Colonic mucosa (tissue), 4 donors: ENCODE measurements around the gene FANCI. TPM values are rescaled to one million over a fixed set of nuclear protein-coding genes. Genes with fewer than 3 reads are reported as not detected.

Source experiments
- DNase-seq: peaks from one replicate; pipeline ENCODE4 v3.0.0-alpha.2; 2020
- H3K27ac ChIP-seq: fragments of 200-600 bp; one replicate; pipeline ENCODE4 v1.8.0; 2021
- H3K27me3 ChIP-seq: fragments of 200-600 bp; one replicate; pipeline ENCODE4 v1.8.0; 2021
- H3K36me3 ChIP-seq: fragments of 200-600 bp; one replicate; pipeline ENCODE4 v1.8.0; 2021
- H3K4me1 ChIP-seq: fragments of 200-600 bp; one replicate; pipeline ENCODE4 v1.8.0; 2021; ENCODE audit warnings: mild to moderate bottlenecking
- H3K4me3 ChIP-seq: fragments of 200-600 bp; one replicate; pipeline ENCODE4 v1.8.0; 2021
- H3K9ac ChIP-seq, 2 donors: one replicate each; pipeline ENCODE4 v1.7.0; 2013; ENCODE audit warnings: control low read depth in 2 of 2, low read depth in 2 of 2, low read length in 2 of 2
- H3K9me3 ChIP-seq: fragments of 200-600 bp; one replicate; pipeline ENCODE4 v1.8.0; 2021
- CTCF ChIP-seq: fragments of 200-600 bp; IDR thresholded peaks from one replicate; pipeline ENCODE4 v1.8.0; 2022; ENCODE audit warnings: antibody characterized with exemption, mild to moderate bottlenecking
- intact Hi-C: fragments of 100-400 bp; cut with DNase I; formaldehyde crosslinking; loops from one replicate; pipeline ENCODE4 v1.14.1; 2022
- total RNA-seq, 2 donors: library from RNA; stranded (reverse); fragmentation: NEBNext Ultra II Directional in 1 of 2; extraction: Animal tissue kit (Norgen Biotek cat#: 25700) in 1 of 2; gene quantifications; one replicate each; pipeline ENCODE4 v1.2.1, GENCODE V29; 2021
- donor health status: healthy.
- donor health status: DM: no; HTN: no; CAD: no.
- donor health status: DM: no; HTN: no; CAD: no.

Gene FANCI
- total RNA-seq, 2 donors from 2014 or later: 19.9 to 76.9 TPM

GRCh38 chr15:89330881-89331595 is 87.3 kb downstream of the FANCI start:
- Histone ChIP-seq H3K4me3 (no peak overlapping the region), H3K9me3 (no peaks in the 10 kb centered on the region), H3K27ac (peak overlapping the region; percentile 50), H3K36me3 (peaks cover 30% of the 10 kb centered on the region), H3K4me1 (peaks cover 43% of the 10 kb centered on the region), H3K27me3 (no peaks in the 10 kb centered on the region), H3K9ac (peak overlapping the region in 1 of 2 donors; percentile 73)
- DNase-seq: no peak
- intact Hi-C loops: no loop called here
- TF ChIP-seq CTCF: no peak

- Histone ChIP-seq H3K27ac (no peak overlapping the region), H3K9me3 (no peaks in the 10 kb centered on the region), H3K36me3 (peaks cover 17% of the 10 kb centered on the region), H3K9ac (peak overlapping the region in 1 of 2 donors; percentile 16), H3K4me3 (no peak overlapping the region), H3K27me3 (no peaks in the 10 kb centered on the region), H3K4me1 (peaks cover 43% of the 10 kb centered on the region)
- DNase-seq: no peak
- TF ChIP-seq CTCF: peak; percentile 15
- intact Hi-C loops: no loop called here
These were observed 88.7 kb downstream of the FANCI start for GRCh38 chr15:89332446-89332845.

- peaks cover 43% of the 10 kb centered on the region for H3K4me1 ChIP-seq
- peak overlapping the region; percentile 16 to 74 for H3K9ac ChIP-seq
- no peak for DNase-seq
- intact Hi-C loops: no loop called here
- peaks cover 15% of the 10 kb centered on the region for H3K36me3 ChIP-seq
- no peak for TF ChIP-seq CTCF
- no peak overlapping the region for H3K27ac ChIP-seq
- H3K9me3 ChIP-seq: no peaks in the 10 kb centered on the region
- H3K4me3 ChIP-seq: peak overlapping the region; percentile 98
- H3K27me3 ChIP-seq: no peaks in the 10 kb centered on the region
These were observed 89.5 kb downstream of the FANCI start for GRCh38 chr15:89333011-89333860.

- Histone ChIP-seq H3K4me1 (peaks cover 43% of the 10 kb centered on the region), H3K9me3 (no peaks in the 10 kb centered on the region), H3K27ac (peak overlapping the region; percentile 92), H3K9ac (peak overlapping the region; percentile 74 to 90), H3K27me3 (no peaks in the 10 kb centered on the region), H3K36me3 (peaks cover 7% of the 10 kb centered on the region), H3K4me3 (peak overlapping the region; percentile 98)
- intact Hi-C loops: no loop called here
- no peak for DNase-seq
- TF ChIP-seq CTCF: no peak
These were observed 90.3 kb downstream of the FANCI start for GRCh38 chr15:89333959-89334509.

GRCh38 chr15:89334510-89335297 is 90.9 kb downstream of the FANCI start, which contains the start of gene POLG:
Gene POLG (minus strand): TSS chr15:89334824. CDS start chr15:89333754, 1,070 bp downstream.
- no peaks in the 10 kb centered on the region for H3K36me3 ChIP-seq
- intact Hi-C loops: no loop called here
- H3K27ac ChIP-seq: peak within 1 kb of the TSS; percentile 92
- H3K27me3 ChIP-seq: no peaks in the 10 kb centered on the region
- H3K4me1 ChIP-seq: peaks cover 41% of the 10 kb centered on the region
- TF ChIP-seq CTCF: no peak
- H3K9me3 ChIP-seq: no peaks in the 10 kb centered on the region
- H3K4me3 ChIP-seq: peak within 1 kb of the TSS; percentile 98
- DNase-seq: peak; percentile 99
- peak within 1 kb of the TSS; percentile 74 to 90 for H3K9ac ChIP-seq
